Loucy (cell line): Measurements from ENCODE around the gene KANSL1.

Experiments
- H2AFZ ChIP-seq: fragments of 200-600 bp; sonication (generic); 2 replicates; pipeline ENCODE4 v1.6.0; 2016; ENCODE audit warnings: antibody characterized with exemption, mild to moderate bottlenecking, low read length, moderate library complexity
- H3F3A ChIP-seq: fragments of 200-600 bp; 2 replicates; pipeline ENCODE4 v1.6.0; 2016; ENCODE audit warnings: antibody characterized with exemption, low read depth, mild to moderate bottlenecking
- H3K27me3 ChIP-seq: fragments of 200-600 bp; sonication (generic); 2 replicates; pipeline ENCODE4 v1.6.1; 2014; ENCODE audit warnings: low read length, mild to moderate bottlenecking; ENCODE audit not compliant: insufficient read depth, poor library complexity, severe bottlenecking
- H3K36me3 ChIP-seq: fragments of 200-600 bp; sonication (generic); 2 replicates; pipeline ENCODE4 v1.6.1; 2016; ENCODE audit warnings: low read length; ENCODE audit not compliant: insufficient read depth
- H3K4me1 ChIP-seq: fragments of 200-600 bp; sonication (generic); 2 replicates; pipeline ENCODE4 v1.5.1; 2014; ENCODE audit warnings: low read length, mild to moderate bottlenecking; ENCODE audit not compliant: insufficient read depth, poor library complexity, severe bottlenecking
- H3K4me2 ChIP-seq: fragments of 200-600 bp; sonication (generic); 2 replicates; pipeline ENCODE4 v1.6.0; 2014; ENCODE audit warnings: antibody characterized with exemption, low read length, low read depth, mild to moderate bottlenecking; ENCODE audit not compliant: poor library complexity, severe bottlenecking
- H3K4me3 ChIP-seq: fragments of 200-600 bp; sonication (generic); 2 replicates; pipeline ENCODE4 v1.5.1; 2014; ENCODE audit warnings: low read length, mild to moderate bottlenecking, mixed read lengths; ENCODE audit not compliant: poor library complexity, severe bottlenecking
- H3K79me2 ChIP-seq: fragments of 200-600 bp; sonication (generic); 2 replicates; pipeline ENCODE4 v1.6.1; 2014; ENCODE audit warnings: low read length; ENCODE audit not compliant: insufficient read depth
- H3K9ac ChIP-seq: fragments of 200-600 bp; sonication (generic); 2 replicates; pipeline ENCODE4 v1.6.0; 2014; ENCODE audit warnings: mild to moderate bottlenecking, low read depth, low read length, moderate library complexity; ENCODE audit not compliant: poor library complexity, severe bottlenecking
- H3K9me2 ChIP-seq: fragments of 200-600 bp; sonication (generic); replicated peaks from 2 replicates; pipeline ENCODE4 v1.6.1; 2016; ENCODE audit warnings: low read depth, low read length, mixed read lengths
- H3K9me3 ChIP-seq: fragments of 200-600 bp; sonication (generic); 2 replicates; pipeline ENCODE4 v1.6.1; 2014; ENCODE audit warnings: mild to moderate bottlenecking, antibody characterized with exemption, low read length, low read depth; ENCODE audit not compliant: insufficient read depth
- H4K20me1 ChIP-seq: fragments of 200-600 bp; sonication (generic); 2 replicates; pipeline ENCODE4 v1.6.0; 2014; ENCODE audit warnings: antibody characterized with exemption, low read length, mild to moderate bottlenecking; ENCODE audit not compliant: insufficient read depth, poor library complexity, severe bottlenecking
- EZH2phosphoT487 ChIP-seq: fragments of 200-600 bp; IDR thresholded peaks from 2 replicates; pipeline ENCODE4 v1.6.1; 2018; ENCODE audit warnings: antibody characterized with exemption, mild to moderate bottlenecking, moderate library complexity, borderline replicate concordance
- TF ChIP-seq, protein P1 (sequence below): fragments of 200-600 bp; sonication (generic); conservative IDR thresholded peaks from 2 replicates; pipeline ENCODE4 v1.5.1; 2014; ENCODE audit warnings: mild to moderate bottlenecking, antibody characterized with exemption, low read length

Gene KANSL1

DNA sequence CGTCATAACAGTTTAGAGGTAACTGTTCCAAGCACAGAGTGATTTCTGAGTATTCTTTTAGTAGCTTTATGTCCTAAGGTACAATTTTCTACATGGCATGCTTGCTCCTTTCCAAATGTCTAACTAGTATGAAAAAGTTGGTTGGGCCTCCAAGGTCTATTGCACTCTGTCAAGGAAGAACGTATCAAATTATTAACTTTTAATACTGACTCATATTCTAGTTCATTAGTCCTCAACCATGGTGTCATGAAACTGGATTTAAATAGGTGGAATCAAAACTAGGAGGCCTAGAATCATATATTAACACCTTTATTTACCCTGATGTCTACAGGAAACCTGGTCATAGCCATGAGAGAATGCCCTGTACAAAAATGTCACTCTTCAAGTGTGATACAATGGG, 132.8 kb downstream of the KANSL1 start:
- H3K9me2 ChIP-seq = no peaks in the 10 kb centered on the region
- peaks cover 14% of the 10 kb centered on the region for H4K20me1 ChIP-seq
- H3F3A ChIP-seq = no peaks in the 10 kb centered on the region
- no peak for TF ChIP-seq EZH2phosphoT487
- TF ChIP-seq, protein P1, sequence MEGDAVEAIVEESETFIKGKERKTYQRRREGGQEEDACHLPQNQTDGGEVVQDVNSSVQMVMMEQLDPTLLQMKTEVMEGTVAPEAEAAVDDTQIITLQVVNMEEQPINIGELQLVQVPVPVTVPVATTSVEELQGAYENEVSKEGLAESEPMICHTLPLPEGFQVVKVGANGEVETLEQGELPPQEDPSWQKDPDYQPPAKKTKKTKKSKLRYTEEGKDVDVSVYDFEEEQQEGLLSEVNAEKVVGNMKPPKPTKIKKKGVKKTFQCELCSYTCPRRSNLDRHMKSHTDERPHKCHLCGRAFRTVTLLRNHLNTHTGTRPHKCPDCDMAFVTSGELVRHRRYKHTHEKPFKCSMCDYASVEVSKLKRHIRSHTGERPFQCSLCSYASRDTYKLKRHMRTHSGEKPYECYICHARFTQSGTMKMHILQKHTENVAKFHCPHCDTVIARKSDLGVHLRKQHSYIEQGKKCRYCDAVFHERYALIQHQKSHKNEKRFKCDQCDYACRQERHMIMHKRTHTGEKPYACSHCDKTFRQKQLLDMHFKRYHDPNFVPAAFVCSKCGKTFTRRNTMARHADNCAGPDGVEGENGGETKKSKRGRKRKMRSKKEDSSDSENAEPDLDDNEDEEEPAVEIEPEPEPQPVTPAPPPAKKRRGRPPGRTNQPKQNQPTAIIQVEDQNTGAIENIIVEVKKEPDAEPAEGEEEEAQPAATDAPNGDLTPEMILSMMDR = no peak
- no peak overlapping the region for H3K4me2 ChIP-seq
- H3K4me3 ChIP-seq = no peak overlapping the region
- peaks cover 68% of the 10 kb centered on the region for H3K36me3 ChIP-seq
- H3K9me3 ChIP-seq = no peaks in the 10 kb centered on the region
- peaks cover 9% of the 10 kb centered on the region; the same call in 1 of the 2 replicates for H3K79me2 ChIP-seq
- no peaks in the 10 kb centered on the region for H3K4me1 ChIP-seq
- H2AFZ ChIP-seq = no peak overlapping the region
- H3K27me3 ChIP-seq = no peaks in the 10 kb centered on the region
- H3K9ac ChIP-seq = no peak overlapping the region

DNA sequence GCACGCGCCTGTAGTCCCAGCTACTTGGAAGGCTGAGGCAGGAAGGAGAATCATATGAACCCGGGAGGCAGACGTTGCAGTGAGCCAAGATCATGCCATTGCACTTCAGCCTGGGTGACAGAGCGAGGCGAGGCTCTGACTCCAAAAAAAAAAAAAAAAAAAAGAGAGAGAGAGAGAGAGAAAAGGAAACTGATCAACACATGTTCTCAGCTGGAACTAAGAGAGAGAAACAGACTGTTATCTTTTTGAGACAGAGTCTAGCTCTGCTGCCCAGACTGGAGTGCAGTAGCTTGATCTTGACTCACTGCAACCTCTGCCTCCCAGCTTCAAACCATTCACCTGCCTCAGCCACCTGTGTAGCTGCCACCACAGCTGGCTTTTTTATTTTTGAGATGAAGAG, 133.7 kb downstream of the KANSL1 start:
- H3K9me2 ChIP-seq = no peaks in the 10 kb centered on the region
- H3K36me3 ChIP-seq = peaks cover 62% of the 10 kb centered on the region
- H4K20me1 ChIP-seq = peaks cover 14% of the 10 kb centered on the region
- H3K4me3 ChIP-seq = no peak overlapping the region
- no peaks in the 10 kb centered on the region for H3K9me3 ChIP-seq
- H3K27me3 ChIP-seq = no peaks in the 10 kb centered on the region
- H3K79me2 ChIP-seq = peaks cover 11% of the 10 kb centered on the region; the same call in 1 of the 2 replicates
- H2AFZ ChIP-seq = no peak overlapping the region
- no peak overlapping the region for H3K9ac ChIP-seq
- H3K4me2 ChIP-seq = no peak overlapping the region
- no peaks in the 10 kb centered on the region for H3K4me1 ChIP-seq
- H3F3A ChIP-seq = no peaks in the 10 kb centered on the region
- TF ChIP-seq, protein P1 = no peak
- TF ChIP-seq EZH2phosphoT487 = no peak

DNA sequence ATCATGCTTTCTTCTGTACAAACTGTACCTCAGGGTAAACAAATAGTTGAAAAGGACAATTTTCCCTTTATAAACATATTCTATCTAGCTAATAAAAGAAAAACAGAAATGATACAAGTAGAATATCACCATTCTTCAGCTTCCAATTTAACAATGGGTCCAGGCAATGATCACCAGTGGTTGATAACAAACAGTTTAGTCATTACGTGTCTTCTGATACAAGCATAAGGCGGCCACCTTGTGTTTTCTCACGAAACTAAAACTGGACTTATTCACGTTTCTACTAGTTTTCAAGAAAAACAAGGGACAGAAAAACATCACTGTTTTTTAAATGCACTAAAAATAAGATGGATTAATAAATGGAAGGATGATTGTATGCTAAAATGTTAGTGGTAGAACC, 135.9 kb downstream of the KANSL1 start:
- Histone ChIP-seq H3K9me2 (no peaks in the 10 kb centered on the region), H3K27me3 (no peaks in the 10 kb centered on the region), H3K4me3 (no peak overlapping the region), H3F3A (no peaks in the 10 kb centered on the region), H3K9ac (no peak overlapping the region), H3K9me3 (no peaks in the 10 kb centered on the region), H3K79me2 (peaks cover 14% of the 10 kb centered on the region; the same call in 1 of the 2 replicates), H2AFZ (no peak overlapping the region), H3K36me3 (peaks cover 57% of the 10 kb centered on the region), H3K4me1 (no peaks in the 10 kb centered on the region), H3K4me2 (no peak overlapping the region), H4K20me1 (peaks cover 14% of the 10 kb centered on the region)
- TF ChIP-seq, protein P1 = no peak
- TF ChIP-seq EZH2phosphoT487 = no peak
